Right lobe of liver (tissue), 6 donors: ENCODE measurements around the gene PCID2. TPM values are rescaled to one million over a fixed set of nuclear protein-coding genes. Genes with fewer than 3 reads are reported as not detected.

Source experiments
- ATAC-seq, 4 donors: fragments of 200-7000 bp; cut with Tn5 transposase; one replicate each; pipeline ENCODE4 v1.9.1; 2020; ENCODE audit warnings: mild to moderate bottlenecking in 4 of 4, moderate library complexity in 4 of 4
- DNase-seq, 3 donors: peaks; one replicate each; pipeline ENCODE4 v3.0.0-alpha.2; 2020
- H3K27ac ChIP-seq, 3 donors: fragments of 200-600 bp; one replicate each; pipeline ENCODE4 v1.8.0; 2022
- H3K27me3 ChIP-seq, 2 donors: fragments of 200-600 bp; one replicate each; pipeline ENCODE4 v1.8.0; 2022
- H3K36me3 ChIP-seq, 4 donors: fragments of 200-600 bp; sonication (generic) in 1 of 4; one replicate each; pipeline versions ENCODE4 v1.5.1 to v1.8.0; 2017 to 2022; ENCODE audit warnings: control low read depth in 1 of 4
- H3K4me1 ChIP-seq, 4 donors: fragments of 200-600 bp; sonication (generic) in 1 of 4; one replicate each; pipeline versions ENCODE4 v1.5.1 to v1.8.0; 2017 to 2022; ENCODE audit warnings: control low read depth in 1 of 4
- H3K4me3 ChIP-seq, 3 donors: fragments of 200-600 bp; one replicate each; pipeline ENCODE4 v1.8.0; 2022
- H3K9me3 ChIP-seq, 4 donors: fragments of 200-600 bp; sonication (generic) in 1 of 4; one replicate each; pipeline versions ENCODE4 v1.5.1 to v1.8.0; 2017 to 2022; ENCODE audit warnings: control low read depth in 1 of 4
- POLR2A ChIP-seq: fragments of 450-650 bp; IDR thresholded peaks from one replicate; pipeline ENCODE4 v1.6.1; 2017; ENCODE audit warnings: antibody characterized with exemption, mild to moderate bottlenecking
- WGBS: methylation state at CpG from one replicate; pipeline ENCODE4 v1.1.6; 2018; ENCODE audit warnings: low coverage, low lambda C conversion rate; ENCODE audit not compliant: insufficient coverage; ENCODE audit errors: missing lambda C conversion rate; 5-methylcytosine and 5-hydroxymethylcytosine counted together
- intact Hi-C, 2 donors: fragments of 100-400 bp; cut with DNase I; formaldehyde crosslinking; loops; one replicate each; pipeline versions ENCODE4 v1.11.2 to v1.14.1; 2022
- total RNA-seq, 6 experiments: library from RNA; depleted of rRNA in 2 of 6; stranded (reverse); fragments of >200 nt in 2 of 6; fragmentation: NEBNext Ultra II Directional in 3 of 6; extraction: Animal tissue kit (Norgen Biotek cat#: 25700) in 3 of 6; gene quantifications; one replicate each; pipeline versions ENCODE4 v1.1.0 to v1.2.4, GENCODE V29; 2016 to 2023
- TF ChIP-seq, protein P1 (sequence below), 4 donors: fragments of 200-600 bp in 3 of 4; fragments of 450-650 bp in 1 of 4; IDR thresholded peaks; one replicate each; pipeline versions ENCODE4 v1.5.1 to v1.8.0; 2016 to 2022; ENCODE audit warnings: antibody characterized with exemption in 4 of 4, mild to moderate bottlenecking in 2 of 4
- donor health status: DM: no; HTN: yes; CAD: no.
- donor health status: DM: no; HTN: no; CAD: no.
- donor health status: DM: no; HTN: no; CAD: no.
- donor health status: DM: no; HTN: yes; CAD: no.
- donor health status: DM: no; HTN: yes; CAD: no.

Gene PCID2
- total RNA-seq, 6 experiments from 2014 or later = 15.1 to 24.9 (median 19.4) TPM

- H3K9me3 ChIP-seq = no peaks in the 10 kb centered on the region
- intact Hi-C loops = no loop called here
- peaks cover 0 to 28% (median 4%) of the 10 kb centered on the region in 4 donors for H3K36me3 ChIP-seq
- H3K4me1 ChIP-seq = no peaks in the 10 kb centered on the region
- no peak overlapping the region for H3K27ac ChIP-seq
- DNase-seq (no peak), ATAC-seq (no peak)
- H3K4me3 ChIP-seq = no peak overlapping the region
- no peaks in the 10 kb centered on the region for H3K27me3 ChIP-seq
- TF ChIP-seq, protein P1, sequence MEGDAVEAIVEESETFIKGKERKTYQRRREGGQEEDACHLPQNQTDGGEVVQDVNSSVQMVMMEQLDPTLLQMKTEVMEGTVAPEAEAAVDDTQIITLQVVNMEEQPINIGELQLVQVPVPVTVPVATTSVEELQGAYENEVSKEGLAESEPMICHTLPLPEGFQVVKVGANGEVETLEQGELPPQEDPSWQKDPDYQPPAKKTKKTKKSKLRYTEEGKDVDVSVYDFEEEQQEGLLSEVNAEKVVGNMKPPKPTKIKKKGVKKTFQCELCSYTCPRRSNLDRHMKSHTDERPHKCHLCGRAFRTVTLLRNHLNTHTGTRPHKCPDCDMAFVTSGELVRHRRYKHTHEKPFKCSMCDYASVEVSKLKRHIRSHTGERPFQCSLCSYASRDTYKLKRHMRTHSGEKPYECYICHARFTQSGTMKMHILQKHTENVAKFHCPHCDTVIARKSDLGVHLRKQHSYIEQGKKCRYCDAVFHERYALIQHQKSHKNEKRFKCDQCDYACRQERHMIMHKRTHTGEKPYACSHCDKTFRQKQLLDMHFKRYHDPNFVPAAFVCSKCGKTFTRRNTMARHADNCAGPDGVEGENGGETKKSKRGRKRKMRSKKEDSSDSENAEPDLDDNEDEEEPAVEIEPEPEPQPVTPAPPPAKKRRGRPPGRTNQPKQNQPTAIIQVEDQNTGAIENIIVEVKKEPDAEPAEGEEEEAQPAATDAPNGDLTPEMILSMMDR (IDR thresholded peaks at IDR 0.05) = no peak
- no peak for TF ChIP-seq POLR2A
- 96% methylated on average over 9 of the region's 11 CpGs for WGBS
Observed at GRCh38 chr13:113233101-113233500, 24.6 kb upstream of the PCID2 start.

DNA sequence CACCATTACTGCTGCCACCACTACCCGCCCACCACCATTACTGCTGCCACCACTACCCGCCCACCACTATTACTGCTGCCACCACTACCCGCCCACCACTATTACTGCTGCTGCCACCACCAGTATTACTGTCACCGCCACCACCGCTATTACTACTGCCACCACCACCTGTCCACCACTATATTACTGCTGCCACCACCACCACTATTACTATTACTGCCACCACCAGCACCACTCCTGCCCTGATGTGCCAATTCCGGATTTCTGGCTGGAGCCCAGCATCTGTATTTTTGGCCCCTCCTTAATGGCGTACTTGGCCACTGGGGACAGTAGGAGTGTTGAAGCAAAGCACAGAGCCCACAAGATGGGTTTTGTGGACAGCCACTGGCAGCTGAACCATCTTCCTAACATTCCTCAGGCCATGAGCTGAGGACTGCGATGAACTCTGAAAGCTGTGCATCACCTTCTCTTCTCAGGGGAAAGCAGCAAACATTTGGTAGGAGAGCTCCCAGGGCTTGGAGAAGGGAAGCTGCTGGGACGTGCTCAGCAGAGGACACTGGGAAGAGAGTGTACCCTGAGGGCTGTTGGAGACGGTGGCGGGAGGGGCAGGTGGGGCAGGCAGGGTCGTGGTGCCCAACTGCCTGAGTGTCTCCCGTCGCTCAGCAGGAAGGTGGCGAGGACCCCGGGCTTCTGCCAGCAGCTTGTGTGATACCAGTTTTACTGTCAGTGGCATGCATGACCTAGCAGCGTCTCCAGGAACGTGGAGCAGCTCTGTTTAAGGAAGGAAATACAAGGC, 23.9 kb upstream of the PCID2 start:
- intact Hi-C loops = no loop called here
- DNase-seq = no peak
- H3K36me3 ChIP-seq = peaks cover 0 to 24% (median 4%) of the 10 kb centered on the region in 4 donors
- no peaks in the 10 kb centered on the region for H3K27me3 ChIP-seq
- no peaks in the 10 kb centered on the region for H3K9me3 ChIP-seq
- TF ChIP-seq, protein P1 (IDR thresholded peaks at IDR 0.05) = no peak
- TF ChIP-seq POLR2A = no peak
- H3K4me3 ChIP-seq = no peak overlapping the region
- 74% methylated on average over 9 of the region's 18 CpGs for WGBS
- H3K27ac ChIP-seq = no peak overlapping the region
- peak in 1 of 4 donors; percentile 43 for ATAC-seq
- H3K4me1 ChIP-seq = no peaks in the 10 kb centered on the region

GRCh38 chr13:113231306-113232207, 23.1 kb upstream of the PCID2 start:
- intact Hi-C loops = no loop called here
- no peak overlapping the region for H3K27ac ChIP-seq
- TF ChIP-seq, protein P1 (IDR thresholded peaks at IDR 0.05) = no peak
- no peak for TF ChIP-seq POLR2A
- H3K36me3 ChIP-seq = peaks cover 0 to 30% (median 4%) of the 10 kb centered on the region in 4 donors
- H3K9me3 ChIP-seq = no peaks in the 10 kb centered on the region
- peak in 2 of 4 donors; percentile 28 to 37 for ATAC-seq
- WGBS = 76% methylated on average over 10 of the region's 14 CpGs
- H3K27me3 ChIP-seq = no peaks in the 10 kb centered on the region
- H3K4me3 ChIP-seq = no peak overlapping the region
- no peak for DNase-seq
- H3K4me1 ChIP-seq = no peaks in the 10 kb centered on the region

GRCh38 chr13:113229791-113230190, 21.3 kb upstream of the PCID2 start:
- peaks cover 0 to 40% (median 5%) of the 10 kb centered on the region in 4 donors for H3K36me3 ChIP-seq
- H3K9me3 ChIP-seq = no peaks in the 10 kb centered on the region
- no peak overlapping the region for H3K27ac ChIP-seq
- intact Hi-C loops = no loop called here
- WGBS = 96% methylated on average over 14 of the region's 20 CpGs
- H3K4me1 ChIP-seq = no peaks in the 10 kb centered on the region
- ATAC-seq (peak in 1 of 4 donors; percentile 20), DNase-seq (no peak)
- TF ChIP-seq, protein P1 (IDR thresholded peaks at IDR 0.05) = no peak
- no peak for TF ChIP-seq POLR2A
- no peak overlapping the region for H3K4me3 ChIP-seq
- H3K27me3 ChIP-seq = no peaks in the 10 kb centered on the region
